GM12875 (cell line): ENCODE results near the gene ECPAS.
"Not testable (repeated sequence)": the region's sequence is repeated elsewhere in the genome, so short reads cannot be mapped to it uniquely, and the experiment has no call there.

ENCODE experiments used
- H3K4me3 ChIP-seq: one replicate; pipeline ENCODE4 v1.5.1; 2011; ENCODE audit warnings: low read depth, low read length, control low read depth
- CTCF ChIP-seq: IDR thresholded peaks from 2 replicates; pipeline ENCODE4 v1.5.1; 2011; ENCODE audit warnings: low read depth, mild to moderate bottlenecking, control low read depth, inconsistent platforms, low read length, moderate library complexity, borderline replicate concordance; ENCODE audit not compliant: insufficient read depth

The ECPAS gene

GRCh38 chr9:111356481-111357244, 127.5 kb downstream of the ECPAS start:
- H3K4me3 ChIP-seq: no peak overlapping the region
- TF ChIP-seq CTCF: no peak

GRCh38 chr9:111352545-111352944, 131.6 kb downstream of the ECPAS start:
- H3K4me3 ChIP-seq: no peak overlapping the region
- TF ChIP-seq CTCF: no peak

GRCh38 chr9:111350556-111350955, 133.6 kb downstream of the ECPAS start:
- no peak for TF ChIP-seq CTCF
- no peak overlapping the region for H3K4me3 ChIP-seq

- TF ChIP-seq CTCF: no peak
- H3K4me3 ChIP-seq: no peak overlapping the region
These were observed 134.4 kb downstream of the ECPAS start for GRCh38 chr9:111349766-111350165.

- no peak for TF ChIP-seq CTCF
- H3K4me3 ChIP-seq: no peak overlapping the region
These were observed 135.3 kb downstream of the ECPAS start for GRCh38 chr9:111348821-111349271.

GRCh38 chr9:111334318-111334863, 149.8 kb downstream of the ECPAS start:
- not testable (repeated sequence) for H3K4me3 ChIP-seq

- no peak within 1 kb of the TSS for H3K4me3 ChIP-seq
- no peak for TF ChIP-seq CTCF
These were observed 154.1 kb downstream of the ECPAS start, which contains the start of gene OR2K2 for GRCh38 chr9:111330124-111330523. TSS of gene OR2K2 (minus strand) at chr9:111330224. CDS start at chr9:111328433, 1,791 bp downstream.
